Glutamatergic neuron (in vitro differentiated cells): ENCODE data around the gene EPC2. TPM values are rescaled to one million over a fixed set of nuclear protein-coding genes. Genes with fewer than 3 reads are reported as not detected.
"Not testable (repeated sequence)": the region's sequence is repeated elsewhere in the genome, so short reads cannot be mapped to it uniquely, and the experiment has no call there.

Source experiments
- DNase-seq: peaks from one replicate; pipeline ENCODE4 v3.0.0; 2022
- H3K27ac Mint-ChIP-seq: one replicate; pipeline ENCODE4 v1.8.0; 2020; ENCODE audit warnings: mild to moderate bottlenecking, mixed read lengths, inconsistent platforms; ENCODE audit not compliant: unreplicated experiment
- H3K27me3 Mint-ChIP-seq: one replicate; pipeline ENCODE4 v1.8.0; 2020; ENCODE audit warnings: mild to moderate bottlenecking, moderate library complexity, mixed read lengths, inconsistent platforms; ENCODE audit not compliant: unreplicated experiment
- H3K36me3 Mint-ChIP-seq: one replicate; pipeline ENCODE4 v1.8.0; 2020; ENCODE audit warnings: mild to moderate bottlenecking, mixed read lengths, inconsistent platforms; ENCODE audit not compliant: unreplicated experiment
- H3K4me1 Mint-ChIP-seq: one replicate; pipeline ENCODE4 v1.8.0; 2020; ENCODE audit warnings: mild to moderate bottlenecking, low read depth, mixed read lengths, inconsistent platforms; ENCODE audit not compliant: unreplicated experiment
- H3K4me3 Mint-ChIP-seq: one replicate; pipeline ENCODE4 v1.8.0; 2020; ENCODE audit warnings: mild to moderate bottlenecking, mixed read lengths, inconsistent platforms; ENCODE audit not compliant: unreplicated experiment
- H3K9me3 Mint-ChIP-seq: one replicate; pipeline ENCODE4 v1.8.0; 2020; ENCODE audit warnings: mild to moderate bottlenecking, moderate library complexity, mixed read lengths, inconsistent platforms; ENCODE audit not compliant: unreplicated experiment
- CTCF ChIP-seq: fragments of 200-600 bp; sonication (generic); IDR thresholded peaks from one replicate; pipeline ENCODE4 v1.5.0; 2021; ENCODE audit not compliant: partially characterized antibody, unreplicated experiment
- total RNA-seq: library from RNA; stranded (reverse); fragmentation: NEBNext Ultra II Directional; extraction: Animal tissue kit (Norgen Biotek cat#: 25700); gene quantifications from one replicate; pipeline ENCODE4 v1.2.1, GENCODE V29; 2021; ENCODE audit not compliant: unreplicated experiment

The EPC2 gene
- total RNA-seq, 1 donor from 2014 or later: 40.9 TPM

GRCh38 chr2:148645539-148646230 is 1.1 kb downstream of the EPC2 start:
- Mint-ChIP-seq H3K27me3 (peaks cover 10% of the 10 kb centered on the region), H3K9me3 (peaks cover 10% of the 10 kb centered on the region), H3K36me3 (no peaks in the 10 kb centered on the region), H3K27ac (peak overlapping the region; percentile 98), H3K4me1 (peaks cover 11% of the 10 kb centered on the region), H3K4me3 (peak overlapping the region; percentile 97)
- no peak for TF ChIP-seq CTCF
- peak; percentile 69 for DNase-seq

- TF ChIP-seq CTCF: no peak
- H3K27me3 Mint-ChIP-seq: peaks cover 10% of the 10 kb centered on the region
- H3K27ac Mint-ChIP-seq: peak overlapping the region; percentile 87
- peaks cover 11% of the 10 kb centered on the region for H3K4me1 Mint-ChIP-seq
- DNase-seq: no peak
- H3K4me3 Mint-ChIP-seq: peak overlapping the region; percentile 97
- peaks cover 10% of the 10 kb centered on the region for H3K9me3 Mint-ChIP-seq
- H3K36me3 Mint-ChIP-seq: no peaks in the 10 kb centered on the region
Measured at GRCh38 chr2:148646231-148646559, 1.6 kb downstream of the EPC2 start.

GRCh38 chr2:148647711-148648110 is 3.2 kb downstream of the EPC2 start:
- peaks cover 10% of the 10 kb centered on the region for H3K9me3 Mint-ChIP-seq
- not testable (repeated sequence) for H3K27ac Mint-ChIP-seq, H3K36me3 Mint-ChIP-seq

GRCh38 chr2:148649936-148650335 is 5.4 kb downstream of the EPC2 start:
- H3K27me3 Mint-ChIP-seq: peaks cover 4% of the 10 kb centered on the region
- no peaks in the 10 kb centered on the region for H3K36me3 Mint-ChIP-seq
- peaks cover 7% of the 10 kb centered on the region for H3K9me3 Mint-ChIP-seq
- H3K27ac Mint-ChIP-seq: no peak overlapping the region
- no peak for DNase-seq
- H3K4me1 Mint-ChIP-seq: peaks cover 24% of the 10 kb centered on the region
- no peak for TF ChIP-seq CTCF
- H3K4me3 Mint-ChIP-seq: no peak overlapping the region

More at GRCh38 chr2:148647711-148648110, 3.2 kb downstream of the EPC2 start:
- Mint-ChIP-seq H3K4me1 (peaks cover 17% of the 10 kb centered on the region), H3K27me3 (peaks cover 10% of the 10 kb centered on the region)
- not testable (repeated sequence) for H3K4me3 Mint-ChIP-seq, DNase-seq

- H3K36me3 Mint-ChIP-seq: no peaks in the 10 kb centered on the region
- H3K27ac Mint-ChIP-seq: no peak overlapping the region
- no peak overlapping the region for H3K4me3 Mint-ChIP-seq
- H3K9me3 Mint-ChIP-seq: peaks cover 3% of the 10 kb centered on the region
- peaks cover 28% of the 10 kb centered on the region for H3K4me1 Mint-ChIP-seq
- DNase-seq: no peak
- no peak for TF ChIP-seq CTCF
- H3K27me3 Mint-ChIP-seq: peaks cover 1% of the 10 kb centered on the region
Measured at GRCh38 chr2:148650881-148651280, 6.3 kb downstream of the EPC2 start.
